Stimulated activated naive CD8-positive, alpha-beta T cell treated with anti-CD3 and anti-CD28 coated beads, Interleukin-15, Interleukin-2, amounts not matched to agents 100 ng/mL and 50 ng/mL, for 24 hours (primary cell): Measurements from ENCODE around the gene HIRIP3.

Experiments used
- H3K27ac Mint-ChIP-seq: one replicate; pipeline ENCODE4 v1.8.0; 2021; ENCODE audit warnings: mild to moderate bottlenecking, mixed read lengths
- H3K27me3 Mint-ChIP-seq: one replicate; pipeline ENCODE4 v1.8.0; 2021; ENCODE audit warnings: mixed read lengths
- H3K36me3 Mint-ChIP-seq: one replicate; pipeline ENCODE4 v1.8.0; 2021; ENCODE audit warnings: low read depth, mixed read lengths
- H3K4me1 Mint-ChIP-seq: one replicate; pipeline ENCODE4 v1.8.0; 2021; ENCODE audit warnings: low read depth, mixed read lengths
- H3K4me3 Mint-ChIP-seq: one replicate; pipeline ENCODE4 v1.8.0; 2021; ENCODE audit warnings: mild to moderate bottlenecking, mixed read lengths
- H3K9me3 Mint-ChIP-seq: one replicate; pipeline ENCODE4 v1.8.0; 2021; ENCODE audit warnings: mixed read lengths

HIRIP3 gene

GRCh38 chr16:29950806-29951461 lies 44.5 kb downstream of the HIRIP3 start:
- Mint-ChIP-seq H3K36me3 (no peaks in the 10 kb centered on the region), H3K4me3 (no peak overlapping the region), H3K27ac (no peak overlapping the region)

GRCh38 chr16:29947897-29948296 lies 47.5 kb downstream of the HIRIP3 start:
- H3K27me3 Mint-ChIP-seq: no peaks in the 10 kb centered on the region
- no peak overlapping the region for H3K4me3 Mint-ChIP-seq
- no peaks in the 10 kb centered on the region for H3K9me3 Mint-ChIP-seq
- H3K27ac Mint-ChIP-seq: no peak overlapping the region
- H3K36me3 Mint-ChIP-seq: no peaks in the 10 kb centered on the region
- no peaks in the 10 kb centered on the region for H3K4me1 Mint-ChIP-seq

More at GRCh38 chr16:29950806-29951461, 44.5 kb downstream of the HIRIP3 start:
- Mint-ChIP-seq H3K4me1 (no peaks in the 10 kb centered on the region), H3K27me3 (no peaks in the 10 kb centered on the region), H3K9me3 (no peaks in the 10 kb centered on the region)

- Mint-ChIP-seq H3K4me1 (no peaks in the 10 kb centered on the region), H3K36me3 (no peaks in the 10 kb centered on the region), H3K4me3 (no peak overlapping the region), H3K27ac (no peak overlapping the region), H3K27me3 (peaks cover 3% of the 10 kb centered on the region), H3K9me3 (no peaks in the 10 kb centered on the region)
These were observed 51.3 kb downstream of the HIRIP3 start for GRCh38 chr16:29943846-29944799.
